IMR-90 (cell line): ENCODE data around the gene ZFP36L2.

ENCODE experiments used
- BHLHE40 ChIP-seq: fragments of 150-350 bp; IDR thresholded peaks from 2 replicates; pipeline ENCODE4 v1.6.1; 2016; ENCODE audit warnings: mild to moderate bottlenecking, low read depth, low read length
- CEBPB ChIP-seq: IDR thresholded peaks from 2 replicates; pipeline ENCODE4 v1.6.1; 2012; ENCODE audit warnings: low read depth, low read length, improper control_type of control experiment
- FOS ChIP-seq: fragments of 150-350 bp; IDR thresholded peaks from 2 replicates; pipeline ENCODE4 v1.6.1; 2016; ENCODE audit warnings: low read depth, low read length
- MAZ ChIP-seq: IDR thresholded peaks from 2 replicates; pipeline ENCODE4 v1.6.1; 2012; ENCODE audit warnings: low read depth, mild to moderate bottlenecking, low read length, improper control_type of control experiment, moderate library complexity, borderline replicate concordance
- MXI1 ChIP-seq: IDR thresholded peaks from 2 replicates; pipeline ENCODE4 v1.6.1; 2012; ENCODE audit warnings: low read depth, mild to moderate bottlenecking, low read length, moderate library complexity, borderline replicate concordance
- NFE2L2 ChIP-seq: fragments of 150-350 bp; IDR thresholded peaks from 2 replicates; pipeline ENCODE4 v1.6.1; 2016; ENCODE audit warnings: low read depth, mild to moderate bottlenecking, low read length
- POLR2A ChIP-seq: IDR thresholded peaks from 2 replicates; pipeline ENCODE4 v1.6.1; 2012; ENCODE audit warnings: mild to moderate bottlenecking, low read depth, low read length
- RAD21 ChIP-seq: IDR thresholded peaks from 2 replicates; pipeline ENCODE4 v1.6.1; 2012; ENCODE audit warnings: low read length, improper control_type of control experiment
- RCOR1 ChIP-seq: IDR thresholded peaks from 2 replicates; pipeline ENCODE4 v1.6.1; 2012; ENCODE audit warnings: mild to moderate bottlenecking, low read length, improper control_type of control experiment; ENCODE audit not compliant: insufficient replicate concordance
- RFX5 ChIP-seq: IDR thresholded peaks from 2 replicates; pipeline ENCODE4 v1.8.0; 2012; ENCODE audit warnings: low read depth, mild to moderate bottlenecking, low read length, moderate library complexity
- SMC3 ChIP-seq: fragments of 150-350 bp; IDR thresholded peaks from 2 replicates; pipeline ENCODE4 v1.6.1; 2016; ENCODE audit warnings: low read depth, mild to moderate bottlenecking, antibody characterized with exemption, low read length, moderate library complexity
- TF ChIP-seq, protein P1 (sequence below): conservative IDR thresholded peaks from 2 replicates; pipeline ENCODE4 v1.5.1; 2012; ENCODE audit warnings: mild to moderate bottlenecking, low read depth, low read length, improper control_type of control experiment
- TF ChIP-seq, protein P2 (sequence below): fragments of 150-350 bp; IDR thresholded peaks from 2 replicates; pipeline ENCODE4 v1.6.1; 2017; ENCODE audit warnings: mild to moderate bottlenecking, antibody characterized with exemption, low read length, low read depth
- TF ChIP-seq, protein P3 (sequence below): fragments of 150-350 bp; IDR thresholded peaks from 2 replicates; pipeline ENCODE4 v1.6.1; 2016; ENCODE audit warnings: low read depth, mild to moderate bottlenecking, low read length, moderate library complexity, borderline replicate concordance

DNA sequence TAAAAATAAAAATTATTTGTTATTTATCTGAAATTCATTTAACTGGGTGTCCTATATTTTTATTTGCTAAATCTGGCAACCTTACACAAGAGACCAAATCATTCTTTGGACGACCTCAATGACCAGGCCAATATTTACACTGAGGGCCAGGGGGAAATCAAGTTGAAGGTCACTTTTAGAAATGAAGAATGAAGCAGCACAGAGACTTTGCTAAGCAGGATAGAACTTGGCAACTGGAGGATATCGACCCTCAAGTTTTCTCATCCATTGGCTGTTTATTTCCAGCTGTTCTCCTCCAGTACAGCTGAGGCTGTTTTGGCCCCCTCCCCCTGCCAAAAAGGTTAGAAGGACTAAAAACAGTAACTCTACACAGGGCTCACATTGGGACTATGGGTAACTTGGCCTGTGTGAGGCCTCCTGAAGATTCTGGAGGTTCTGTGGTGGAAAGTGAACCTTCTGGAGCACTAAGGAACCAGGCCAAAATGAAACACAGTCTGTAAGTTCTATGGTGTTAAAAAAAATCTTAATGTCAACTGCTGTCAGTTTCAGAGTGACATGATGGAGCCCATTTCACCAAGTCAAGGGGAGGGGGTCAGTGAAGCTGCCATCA is 32.2 kb upstream of the ZFP36L2 start:
- TF ChIP-seq POLR2A (no peak), RAD21 (no peak), CEBPB (no peak), BHLHE40 (no peak), RFX5 (no peak), MAZ (no peak), FOS (no peak), MXI1 (no peak), SMC3 (no peak), RCOR1 (no peak), NFE2L2 (no peak)
- TF ChIP-seq, protein P1, sequence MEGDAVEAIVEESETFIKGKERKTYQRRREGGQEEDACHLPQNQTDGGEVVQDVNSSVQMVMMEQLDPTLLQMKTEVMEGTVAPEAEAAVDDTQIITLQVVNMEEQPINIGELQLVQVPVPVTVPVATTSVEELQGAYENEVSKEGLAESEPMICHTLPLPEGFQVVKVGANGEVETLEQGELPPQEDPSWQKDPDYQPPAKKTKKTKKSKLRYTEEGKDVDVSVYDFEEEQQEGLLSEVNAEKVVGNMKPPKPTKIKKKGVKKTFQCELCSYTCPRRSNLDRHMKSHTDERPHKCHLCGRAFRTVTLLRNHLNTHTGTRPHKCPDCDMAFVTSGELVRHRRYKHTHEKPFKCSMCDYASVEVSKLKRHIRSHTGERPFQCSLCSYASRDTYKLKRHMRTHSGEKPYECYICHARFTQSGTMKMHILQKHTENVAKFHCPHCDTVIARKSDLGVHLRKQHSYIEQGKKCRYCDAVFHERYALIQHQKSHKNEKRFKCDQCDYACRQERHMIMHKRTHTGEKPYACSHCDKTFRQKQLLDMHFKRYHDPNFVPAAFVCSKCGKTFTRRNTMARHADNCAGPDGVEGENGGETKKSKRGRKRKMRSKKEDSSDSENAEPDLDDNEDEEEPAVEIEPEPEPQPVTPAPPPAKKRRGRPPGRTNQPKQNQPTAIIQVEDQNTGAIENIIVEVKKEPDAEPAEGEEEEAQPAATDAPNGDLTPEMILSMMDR, result no peak
- TF ChIP-seq, protein P2, sequence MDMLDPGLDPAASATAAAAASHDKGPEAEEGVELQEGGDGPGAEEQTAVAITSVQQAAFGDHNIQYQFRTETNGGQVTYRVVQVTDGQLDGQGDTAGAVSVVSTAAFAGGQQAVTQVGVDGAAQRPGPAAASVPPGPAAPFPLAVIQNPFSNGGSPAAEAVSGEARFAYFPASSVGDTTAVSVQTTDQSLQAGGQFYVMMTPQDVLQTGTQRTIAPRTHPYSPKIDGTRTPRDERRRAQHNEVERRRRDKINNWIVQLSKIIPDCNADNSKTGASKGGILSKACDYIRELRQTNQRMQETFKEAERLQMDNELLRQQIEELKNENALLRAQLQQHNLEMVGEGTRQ, result no peak
- TF ChIP-seq, protein P3, sequence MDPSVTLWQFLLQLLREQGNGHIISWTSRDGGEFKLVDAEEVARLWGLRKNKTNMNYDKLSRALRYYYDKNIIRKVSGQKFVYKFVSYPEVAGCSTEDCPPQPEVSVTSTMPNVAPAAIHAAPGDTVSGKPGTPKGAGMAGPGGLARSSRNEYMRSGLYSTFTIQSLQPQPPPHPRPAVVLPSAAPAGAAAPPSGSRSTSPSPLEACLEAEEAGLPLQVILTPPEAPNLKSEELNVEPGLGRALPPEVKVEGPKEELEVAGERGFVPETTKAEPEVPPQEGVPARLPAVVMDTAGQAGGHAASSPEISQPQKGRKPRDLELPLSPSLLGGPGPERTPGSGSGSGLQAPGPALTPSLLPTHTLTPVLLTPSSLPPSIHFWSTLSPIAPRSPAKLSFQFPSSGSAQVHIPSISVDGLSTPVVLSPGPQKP, result no peak
